Esophagus mucosa (tissue), 1 donor: Measurements from ENCODE around the gene PRR5. TPM values are rescaled to one million over a fixed set of nuclear protein-coding genes. Genes with fewer than 3 reads are reported as not detected.
"Not testable (repeated sequence)": the region's sequence is repeated elsewhere in the genome, so short reads cannot be mapped to it uniquely, and the experiment has no call there.

Experiments
- ATAC-seq: fragments of 200-7000 bp; cut with Tn5 transposase; one replicate; pipeline ENCODE4 v1.9.1; 2020
- total RNA-seq: library from RNA; stranded (reverse); gene quantifications from one replicate; pipeline ENCODE4 v1.2.4, GENCODE V29; 2023
- donor health status: DM: yes; HTN: yes; CAD: no.

PRR5 gene
- total RNA-seq, 1 donor from 2014 or later: 11.1 TPM

- peak; percentile 44 for ATAC-seq
Observed at GRCh38 chr22:44735518-44736428, 33.8 kb downstream of the PRR5 start.

GRCh38 chr22:44736581-44737405 is 34.8 kb downstream of the PRR5 start:
- ATAC-seq: no peak

- ATAC-seq: peak; percentile 2
Observed at GRCh38 chr22:44737406-44738346, 35.7 kb downstream of the PRR5 start.

GRCh38 chr22:44738347-44738715 is 36.3 kb downstream of the PRR5 start:
- peak; percentile 73 for ATAC-seq

GRCh38 chr22:44739024-44739423 is 37.0 kb downstream of the PRR5 start:
- no peak for ATAC-seq

- ATAC-seq: not testable (repeated sequence)
Observed at GRCh38 chr22:44739666-44740065, 37.7 kb downstream of the PRR5 start.

- ATAC-seq: no peak
Observed at GRCh38 chr22:44740307-44740706, 38.3 kb downstream of the PRR5 start.

GRCh38 chr22:44741929-44742328 is 39.9 kb downstream of the PRR5 start:
- ATAC-seq: no peak

- no peak for ATAC-seq
Observed at GRCh38 chr22:44743247-44743646, 41.2 kb downstream of the PRR5 start.

GRCh38 chr22:44743804-44744211 is 41.8 kb downstream of the PRR5 start:
- no peak for ATAC-seq

GRCh38 chr22:44745853-44746789 is 44.1 kb downstream of the PRR5 start:
- ATAC-seq: no peak

GRCh38 chr22:44747784-44748127 is 45.8 kb downstream of the PRR5 start:
- ATAC-seq: not testable (repeated sequence)

GRCh38 chr22:44748524-44748923 is 46.5 kb downstream of the PRR5 start:
- ATAC-seq: no peak

- ATAC-seq: no peak
Observed at GRCh38 chr22:44750481-44750880, 48.5 kb downstream of the PRR5 start.

- peak; percentile 51 for ATAC-seq
Observed at GRCh38 chr22:44752285-44753188, 50.5 kb downstream of the PRR5 start, which contains the start of gene ARHGAP8. Gene ARHGAP8, plus strand, starts transcription at chr22:44752575. Its CDS starts 33,953 bp downstream, at chr22:44786528.

- ATAC-seq: peak; percentile 33
Observed at GRCh38 chr22:44753189-44754042, 51.4 kb downstream of the PRR5 start.

- ATAC-seq: no peak
Observed at GRCh38 chr22:44754998-44755397, 53.0 kb downstream of the PRR5 start.

GRCh38 chr22:44755417-44755816 is 53.4 kb downstream of the PRR5 start:
- ATAC-seq: no peak

- ATAC-seq: peak; percentile 47
Observed at GRCh38 chr22:44755956-44756361, 54.0 kb downstream of the PRR5 start.
